ENCODE results near the gene NHEJ1. TPM values are rescaled to one million over a fixed set of nuclear protein-coding genes. Genes with fewer than 3 reads are reported as not detected.

NHEJ1 gene
- total RNA-seq, 2 experiments from 2014 or later: 7.2 to 8.5 TPM

GRCh38 chr2:219155054-219155644 lies 5.5 kb downstream of the NHEJ1 start:
- Mint-ChIP-seq H3K4me3 (no peak overlapping the region), H3K27ac (no peak overlapping the region), H3K4me1 (ENCODE audit: low read depth) (peaks cover 13% of the 10 kb centered on the region), H3K9me3 (no peaks in the 10 kb centered on the region), H3K27me3 (no peaks in the 10 kb centered on the region), H3K36me3 (ENCODE audit: low read depth) (peaks cover 69% of the 10 kb centered on the region)
- Histone ChIP-seq H3K27ac (ENCODE audit: low read depth in 1 of 2, low read length in 2 of 2) (no peak overlapping the region), H3K36me3 (ENCODE audit: insufficient read depth, low read length) (peaks cover 36% of the 10 kb centered on the region), H3K4me1 (ENCODE audit: insufficient read depth, low read length) (peaks cover 7% of the 10 kb centered on the region), H3K4me3 (ENCODE audit: low read length) (no peak overlapping the region), H3K9me3 (ENCODE audit: control insufficient read depth in 1 of 2, insufficient read depth in 1 of 2, low read length in 2 of 2) (no peaks in the 10 kb centered on the region), H3K27me3 (ENCODE audit: control insufficient read depth in 1 of 2, insufficient read depth in 2 of 2, low read length in 2 of 2) (no peaks in the 10 kb centered on the region)
- CTCF ChIA-PET: interaction anchor here (0.5 to 3.7 kb wide), 16 partner anchors 13 to 285 kb away, joined by 3 to 19 read pairs (median 3); partner anchors contain the start of gene CNPPD1
- ATAC-seq (ENCODE audit: poor library complexity) (peak; percentile 21), DNase-seq (peak in 5 of 14 experiments; percentile 18 to 84 (median 75))
- TF ChIP-seq CTCF (IDR thresholded peaks at IDR 0.05): peak; percentile 78
- POLR2A ChIA-PET: interaction anchor here (0.7 to 1.6 kb wide), 3 partner anchors 15 to 125 kb away, joined by 3 to 7 read pairs (median 3); partner anchors contain the start of gene CNPPD1
- intact Hi-C loops (cut with DNase I, micrococcal nuclease): loop anchor here (1.0 to 10.0 kb wide), 5 partner anchors 97 to 390 kb away; partner anchors contain the start of genes CHPF (in 1 of the 2) and TMEM198 (in 1 of the 2)

DNA sequence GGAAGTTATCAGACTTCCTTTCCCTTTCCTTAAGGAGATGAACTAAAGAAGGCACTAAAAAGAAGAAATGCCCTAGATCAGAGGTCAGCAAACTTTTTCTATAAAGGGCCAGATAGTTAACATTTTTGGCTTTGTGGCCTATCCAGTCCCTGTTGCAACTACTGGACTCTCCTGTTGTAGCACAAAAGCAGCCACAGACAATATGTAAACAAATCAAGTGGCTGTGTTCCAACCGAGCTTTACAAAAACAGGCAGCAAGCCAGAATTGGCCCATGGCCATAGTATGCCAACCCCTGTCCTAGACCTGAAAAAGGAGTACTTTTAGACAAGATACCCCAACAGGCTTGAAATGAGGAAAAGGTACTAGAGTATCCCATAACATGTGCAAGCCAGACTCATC lies 10.9 kb downstream of the NHEJ1 start:
- Mint-ChIP-seq H3K9me3 (no peaks in the 10 kb centered on the region), H3K4me1 (ENCODE audit: low read depth) (no peaks in the 10 kb centered on the region), H3K27ac (no peak overlapping the region), H3K36me3 (ENCODE audit: low read depth) (peaks cover 85% of the 10 kb centered on the region), H3K27me3 (no peaks in the 10 kb centered on the region), H3K4me3 (no peak overlapping the region)
- Histone ChIP-seq H3K27me3 (ENCODE audit: control insufficient read depth in 1 of 2, insufficient read depth in 2 of 2, low read length in 2 of 2) (no peaks in the 10 kb centered on the region), H3K9me3 (ENCODE audit: control insufficient read depth in 1 of 2, insufficient read depth in 1 of 2, low read length in 2 of 2) (no peaks in the 10 kb centered on the region), H3K36me3 (ENCODE audit: insufficient read depth, low read length) (peaks cover 59% of the 10 kb centered on the region), H3K4me1 (ENCODE audit: insufficient read depth, low read length) (no peaks in the 10 kb centered on the region), H3K27ac (ENCODE audit: low read depth in 1 of 2, low read length in 2 of 2) (no peak overlapping the region), H3K4me3 (ENCODE audit: low read length) (no peak overlapping the region)
- ChIA-PET POLR2A (no interaction called here), CTCF (interaction anchor here (0.8 kb wide), 1 partner anchor 10 kb away, joined by 3 read pairs; no protein-coding TSS in a partner anchor)
- no peak for TF ChIP-seq CTCF (IDR thresholded peaks at IDR 0.05)
- DNase-seq: no peak
- intact Hi-C loops (cut with DNase I, micrococcal nuclease): loop anchor here in 1 of 2 experiments (10.0 kb wide), 1 partner anchor 395 kb away; the partner anchor contains the start of genes CHPF and TMEM198
- ATAC-seq (ENCODE audit: poor library complexity): no peak

DNA sequence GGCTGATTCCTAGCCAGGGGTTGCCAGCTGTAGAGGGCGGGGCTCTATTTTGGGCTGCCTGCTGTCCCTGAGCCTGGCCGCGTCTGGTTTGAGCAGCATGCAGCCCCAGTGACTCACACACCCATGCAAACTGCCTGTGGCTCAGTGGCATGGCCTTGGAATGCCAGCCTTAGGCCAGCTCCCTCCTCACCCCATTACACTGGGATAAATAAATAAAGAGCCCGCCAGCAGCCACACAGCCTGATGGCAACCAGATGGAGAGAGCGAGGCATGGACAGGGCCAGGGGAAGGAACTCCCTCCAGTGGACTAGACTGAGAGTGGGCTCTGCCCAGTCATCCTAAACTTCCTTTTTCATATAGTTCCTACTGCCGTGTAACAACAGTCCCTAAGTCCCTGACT lies 18.3 kb downstream of the NHEJ1 start:
- ChIA-PET POLR2A (no interaction called here), CTCF (interaction anchor here (2.0 kb wide), 1 partner anchor 12 kb away, joined by 5 read pairs; no protein-coding TSS in a partner anchor)
- Mint-ChIP-seq H3K4me3 (no peak overlapping the region), H3K4me1 (ENCODE audit: low read depth) (no peaks in the 10 kb centered on the region), H3K9me3 (no peaks in the 10 kb centered on the region), H3K27me3 (no peaks in the 10 kb centered on the region), H3K27ac (no peak overlapping the region), H3K36me3 (ENCODE audit: low read depth) (peaks cover 93% of the 10 kb centered on the region)
- Histone ChIP-seq H3K4me1 (ENCODE audit: insufficient read depth, low read length) (no peaks in the 10 kb centered on the region), H3K27me3 (ENCODE audit: control insufficient read depth in 1 of 2, insufficient read depth in 2 of 2, low read length in 2 of 2) (no peaks in the 10 kb centered on the region), H3K9me3 (ENCODE audit: control insufficient read depth in 1 of 2, insufficient read depth in 1 of 2, low read length in 2 of 2) (no peaks in the 10 kb centered on the region), H3K4me3 (ENCODE audit: low read length) (no peak overlapping the region), H3K27ac (ENCODE audit: low read depth in 1 of 2, low read length in 2 of 2) (no peak overlapping the region), H3K36me3 (ENCODE audit: insufficient read depth, low read length) (peaks cover 64% of the 10 kb centered on the region)
- ATAC-seq (ENCODE audit: poor library complexity) (no peak), DNase-seq (no peak)
- TF ChIP-seq CTCF (IDR thresholded peaks at IDR 0.05): no peak
- intact Hi-C loops (cut with DNase I, micrococcal nuclease): no loop called here
